ENCODE data around the gene CIB4.

Gene CIB4

GRCh38 chr2:26644188-26644835 lies 3.1 kb upstream of the CIB4 start:
- H3K27me3 Mint-ChIP-seq (ENCODE audit: low read depth): peaks cover 21% of the 10 kb centered on the region
- H3K9me3 Mint-ChIP-seq: no peaks in the 10 kb centered on the region
- H3K27ac Mint-ChIP-seq: no peak overlapping the region
- H3K36me3 Mint-ChIP-seq (ENCODE audit: low read depth): no peaks in the 10 kb centered on the region
- DNase-seq (ENCODE audit: low spot score): no peak
- H3K4me3 Mint-ChIP-seq: no peak overlapping the region
- H3K4me1 Mint-ChIP-seq (ENCODE audit: low read depth): no peaks in the 10 kb centered on the region

DNA sequence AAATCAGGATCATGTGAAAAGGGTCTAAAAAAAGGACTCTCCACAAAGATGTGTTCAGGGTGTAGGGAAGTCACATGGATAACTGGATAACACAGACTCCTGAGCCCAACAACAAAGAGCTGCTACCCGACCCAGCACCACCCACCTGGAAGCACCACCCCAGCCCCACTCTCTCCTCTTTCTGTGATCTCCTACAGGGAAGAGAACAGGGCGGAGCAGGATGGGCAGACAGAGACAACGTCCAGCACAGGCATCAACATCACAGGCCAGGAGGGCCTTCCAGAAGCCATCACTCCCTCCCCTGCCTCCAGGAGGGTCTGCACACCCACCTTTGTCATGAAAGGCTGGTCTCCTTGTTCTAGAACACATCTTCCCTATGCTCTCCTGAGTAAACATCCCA lies 1.3 kb upstream of the CIB4 start:
- no peaks in the 10 kb centered on the region for H3K4me1 Mint-ChIP-seq (ENCODE audit: low read depth)
- no peak overlapping the region for H3K4me3 Mint-ChIP-seq
- H3K36me3 Mint-ChIP-seq (ENCODE audit: low read depth): no peaks in the 10 kb centered on the region
- peaks cover 24% of the 10 kb centered on the region for H3K27me3 Mint-ChIP-seq (ENCODE audit: low read depth)
- H3K9me3 Mint-ChIP-seq: no peaks in the 10 kb centered on the region
- H3K27ac Mint-ChIP-seq: no peak overlapping the region
- DNase-seq (ENCODE audit: low spot score): no peak

DNA sequence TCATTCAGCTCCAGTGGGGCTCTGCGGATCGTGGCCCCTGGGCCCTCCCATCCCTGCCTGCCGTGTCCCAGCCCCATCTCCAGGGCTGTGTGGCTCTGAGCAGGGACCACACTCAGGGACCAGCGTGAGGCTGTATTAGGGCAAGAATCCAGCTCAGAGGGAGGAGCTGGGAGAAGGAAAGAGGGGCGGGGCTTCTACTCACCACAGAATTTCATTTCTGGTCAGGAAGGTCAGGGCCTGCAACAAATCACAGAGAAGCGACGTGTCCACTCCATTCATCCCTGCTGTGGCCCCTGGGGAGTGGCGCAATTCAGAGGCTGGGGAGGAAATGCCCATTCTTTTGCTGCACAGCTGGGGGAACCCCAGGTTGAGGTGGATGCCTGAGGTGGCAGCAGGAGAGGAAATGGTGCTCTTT lies 828 bp downstream of the CIB4 start:
- no peak for DNase-seq (ENCODE audit: low spot score)
- no peaks in the 10 kb centered on the region for H3K4me1 Mint-ChIP-seq (ENCODE audit: low read depth)
- no peak overlapping the region for H3K4me3 Mint-ChIP-seq
- H3K27me3 Mint-ChIP-seq (ENCODE audit: low read depth): peaks cover 17% of the 10 kb centered on the region
- H3K36me3 Mint-ChIP-seq (ENCODE audit: low read depth): no peaks in the 10 kb centered on the region
- no peaks in the 10 kb centered on the region for H3K9me3 Mint-ChIP-seq
- no peak overlapping the region for H3K27ac Mint-ChIP-seq

DNA sequence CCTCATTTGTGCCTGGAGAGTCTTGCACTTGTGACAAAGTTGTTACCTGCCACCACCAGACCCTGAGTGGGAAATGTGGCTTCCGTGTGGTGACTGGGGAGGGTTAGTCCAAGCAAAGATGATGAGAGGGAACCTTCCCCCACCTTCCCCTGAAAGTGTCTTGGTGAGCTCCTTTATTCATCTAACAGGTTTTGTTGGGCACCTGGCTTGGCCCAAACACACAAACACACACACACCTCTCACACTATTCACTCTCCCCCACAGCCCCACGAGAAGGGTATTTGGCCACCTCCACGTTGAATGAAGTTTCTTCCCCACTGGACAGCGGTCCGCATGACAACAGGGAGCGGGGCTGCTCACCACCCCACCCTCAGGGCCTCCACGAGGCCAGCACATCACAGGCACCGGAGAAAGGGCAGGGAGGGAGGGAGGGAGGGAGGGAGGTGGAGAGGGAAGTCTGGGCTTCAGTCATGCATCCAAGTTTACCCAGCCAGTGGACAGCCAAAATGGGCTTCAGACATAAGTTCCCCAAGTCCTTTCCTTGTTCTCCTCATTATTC lies 1.4 kb downstream of the CIB4 start:
- Mint-ChIP-seq H3K27ac (no peak overlapping the region), H3K4me3 (no peak overlapping the region), H3K27me3 (ENCODE audit: low read depth) (peaks cover 12% of the 10 kb centered on the region), H3K4me1 (ENCODE audit: low read depth) (no peaks in the 10 kb centered on the region), H3K36me3 (ENCODE audit: low read depth) (no peaks in the 10 kb centered on the region), H3K9me3 (no peaks in the 10 kb centered on the region)
- DNase-seq (ENCODE audit: low spot score): no peak

GRCh38 chr2:26637811-26638310 lies 3.3 kb downstream of the CIB4 start:
- Mint-ChIP-seq H3K27me3 (ENCODE audit: low read depth) (peaks cover 9% of the 10 kb centered on the region), H3K27ac (no peak overlapping the region), H3K9me3 (no peaks in the 10 kb centered on the region), H3K36me3 (ENCODE audit: low read depth) (no peaks in the 10 kb centered on the region), H3K4me1 (ENCODE audit: low read depth) (no peaks in the 10 kb centered on the region), H3K4me3 (no peak overlapping the region)
- DNase-seq (ENCODE audit: low spot score): no peak

GRCh38 chr2:26636935-26637334 lies 4.2 kb downstream of the CIB4 start:
- Mint-ChIP-seq H3K9me3 (no peaks in the 10 kb centered on the region), H3K36me3 (ENCODE audit: low read depth) (no peaks in the 10 kb centered on the region), H3K27me3 (ENCODE audit: low read depth) (peaks cover 9% of the 10 kb centered on the region), H3K4me3 (no peak overlapping the region), H3K27ac (no peak overlapping the region), H3K4me1 (ENCODE audit: low read depth) (no peaks in the 10 kb centered on the region)
- DNase-seq (ENCODE audit: low spot score): no peak

DNA sequence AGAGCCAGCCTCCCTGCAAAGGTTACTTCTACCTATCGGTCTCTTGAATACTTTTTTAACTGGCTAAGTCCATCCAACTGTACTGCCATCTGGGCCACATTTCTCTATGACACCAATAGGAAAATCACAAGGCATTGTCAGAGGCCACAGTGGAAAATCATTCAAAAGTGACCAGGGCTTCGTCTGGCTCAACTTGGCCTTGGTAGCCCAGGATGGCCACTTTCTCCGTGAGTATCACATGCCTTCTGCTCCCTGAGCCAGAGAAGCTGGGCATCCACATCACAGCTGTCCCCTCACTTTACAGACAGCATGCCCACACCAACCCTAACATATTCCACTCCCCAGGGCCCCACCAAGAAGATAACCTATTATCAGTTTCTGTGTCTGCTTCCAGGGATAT lies 5.8 kb downstream of the CIB4 start:
- H3K9me3 Mint-ChIP-seq: no peaks in the 10 kb centered on the region
- no peaks in the 10 kb centered on the region for H3K36me3 Mint-ChIP-seq (ENCODE audit: low read depth)
- no peak overlapping the region for H3K27ac Mint-ChIP-seq
- no peaks in the 10 kb centered on the region for H3K4me1 Mint-ChIP-seq (ENCODE audit: low read depth)
- H3K4me3 Mint-ChIP-seq: no peak overlapping the region
- peaks cover 3% of the 10 kb centered on the region for H3K27me3 Mint-ChIP-seq (ENCODE audit: low read depth)
- DNase-seq (ENCODE audit: low spot score): no peak

GRCh38 chr2:26634636-26635230 lies 6.4 kb downstream of the CIB4 start:
- H3K4me1 Mint-ChIP-seq (ENCODE audit: low read depth): no peaks in the 10 kb centered on the region
- DNase-seq (ENCODE audit: low spot score): no peak
- no peak overlapping the region for H3K27ac Mint-ChIP-seq
- peaks cover 3% of the 10 kb centered on the region for H3K27me3 Mint-ChIP-seq (ENCODE audit: low read depth)
- no peaks in the 10 kb centered on the region for H3K9me3 Mint-ChIP-seq
- H3K36me3 Mint-ChIP-seq (ENCODE audit: low read depth): no peaks in the 10 kb centered on the region
- H3K4me3 Mint-ChIP-seq: no peak overlapping the region

DNA sequence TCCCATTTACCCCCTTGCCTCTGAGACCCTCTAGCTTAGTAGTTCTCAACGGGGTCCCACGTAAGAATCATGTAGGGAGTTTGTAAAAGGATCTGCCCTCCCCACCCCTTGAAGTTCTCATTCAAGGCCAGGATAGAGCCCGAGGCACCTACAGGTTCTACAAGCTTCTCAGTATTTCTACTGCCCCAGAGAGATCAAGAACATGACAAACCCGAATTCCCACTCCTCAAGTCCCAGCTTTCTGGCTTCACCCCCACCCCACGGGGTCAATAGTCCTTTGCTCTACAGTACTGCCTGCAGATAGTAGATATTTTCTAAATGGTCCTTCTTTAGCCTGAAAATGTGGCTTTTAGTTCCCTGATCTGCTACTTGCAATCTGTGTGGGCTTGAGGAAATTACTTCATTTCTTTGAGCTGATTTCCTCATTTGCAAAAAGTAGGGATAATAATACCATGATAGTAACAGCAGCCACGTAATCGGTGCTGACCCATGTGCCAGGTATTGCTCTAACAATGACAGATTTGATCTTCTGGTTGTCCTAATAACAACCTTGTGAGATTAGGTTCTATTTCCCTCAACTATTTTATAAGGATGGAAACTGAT lies 7.1 kb downstream of the CIB4 start:
- no peaks in the 10 kb centered on the region for H3K36me3 Mint-ChIP-seq (ENCODE audit: low read depth)
- peaks cover 3% of the 10 kb centered on the region for H3K27me3 Mint-ChIP-seq (ENCODE audit: low read depth)
- no peak overlapping the region for H3K4me3 Mint-ChIP-seq
- H3K27ac Mint-ChIP-seq: no peak overlapping the region
- H3K9me3 Mint-ChIP-seq: no peaks in the 10 kb centered on the region
- no peak for DNase-seq (ENCODE audit: low spot score)
- H3K4me1 Mint-ChIP-seq (ENCODE audit: low read depth): no peaks in the 10 kb centered on the region

GRCh38 chr2:26633351-26633945 lies 7.7 kb downstream of the CIB4 start:
- Mint-ChIP-seq H3K36me3 (ENCODE audit: low read depth) (no peaks in the 10 kb centered on the region), H3K27me3 (ENCODE audit: low read depth) (no peaks in the 10 kb centered on the region), H3K4me1 (ENCODE audit: low read depth) (no peaks in the 10 kb centered on the region), H3K9me3 (no peaks in the 10 kb centered on the region), H3K4me3 (no peak overlapping the region), H3K27ac (no peak overlapping the region)
- no peak for DNase-seq (ENCODE audit: low spot score)

- Mint-ChIP-seq H3K27ac (no peak overlapping the region), H3K27me3 (ENCODE audit: low read depth) (no peaks in the 10 kb centered on the region), H3K4me3 (no peak overlapping the region), H3K9me3 (no peaks in the 10 kb centered on the region), H3K4me1 (ENCODE audit: low read depth) (no peaks in the 10 kb centered on the region), H3K36me3 (ENCODE audit: low read depth) (no peaks in the 10 kb centered on the region)
- DNase-seq (ENCODE audit: low spot score): no peak
Measured at GRCh38 chr2:26632624-26633185, 8.5 kb downstream of the CIB4 start.

- no peaks in the 10 kb centered on the region for H3K36me3 Mint-ChIP-seq (ENCODE audit: low read depth)
- no peak overlapping the region for H3K27ac Mint-ChIP-seq
- no peak for DNase-seq (ENCODE audit: low spot score)
- no peaks in the 10 kb centered on the region for H3K27me3 Mint-ChIP-seq (ENCODE audit: low read depth)
- H3K9me3 Mint-ChIP-seq: no peaks in the 10 kb centered on the region
- H3K4me3 Mint-ChIP-seq: no peak overlapping the region
- no peaks in the 10 kb centered on the region for H3K4me1 Mint-ChIP-seq (ENCODE audit: low read depth)
Measured at GRCh38 chr2:26631401-26632170, 9.6 kb downstream of the CIB4 start.

GRCh38 chr2:26630669-26631360 lies 10.4 kb downstream of the CIB4 start:
- no peaks in the 10 kb centered on the region for H3K36me3 Mint-ChIP-seq (ENCODE audit: low read depth)
- no peaks in the 10 kb centered on the region for H3K9me3 Mint-ChIP-seq
- no peaks in the 10 kb centered on the region for H3K27me3 Mint-ChIP-seq (ENCODE audit: low read depth)
- no peak for DNase-seq (ENCODE audit: low spot score)
- H3K4me3 Mint-ChIP-seq: no peak overlapping the region
- H3K27ac Mint-ChIP-seq: no peak overlapping the region
- H3K4me1 Mint-ChIP-seq (ENCODE audit: low read depth): no peaks in the 10 kb centered on the region
